Measurements from ENCODE around the gene KATNAL2. TPM values are rescaled to one million over a fixed set of nuclear protein-coding genes. Genes with fewer than 3 reads are reported as not detected.

Gene KATNAL2
- total and polyA plus RNA-seq, 2 donors = 2.2 to 6.5 TPM

DNA sequence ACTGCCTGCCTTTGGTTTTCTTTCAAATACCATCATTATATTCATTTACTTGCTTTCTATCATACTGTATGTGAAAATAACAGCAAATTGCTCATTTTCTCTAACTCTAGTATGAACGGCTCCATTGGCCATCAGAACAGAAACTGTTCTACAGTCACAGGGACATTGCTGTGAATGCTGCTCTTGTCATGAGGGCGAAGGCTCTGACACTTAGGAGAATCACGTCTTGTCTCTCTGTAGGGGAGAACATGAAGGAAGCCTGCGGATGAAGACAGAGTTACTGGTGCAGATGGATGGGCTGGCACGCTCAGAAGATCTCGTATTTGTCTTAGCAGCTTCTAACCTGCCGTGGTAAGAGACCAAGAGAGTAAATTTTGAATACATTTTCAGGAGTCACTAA is 159.7 kb downstream of the KATNAL2 start:
- H3K27ac ChIP-seq (ENCODE audit: low read depth in 1 of 2, low read length in 1 of 2) = no peak overlapping the region
- H3K27me3 ChIP-seq (ENCODE audit: control insufficient read depth in 2 of 2, insufficient read depth in 1 of 2, low read length in 1 of 2) = no peaks in the 10 kb centered on the region
- no peak overlapping the region for H3K4me3 ChIP-seq (ENCODE audit: low read length in 2 of 2)
- no peaks in the 10 kb centered on the region for H3K9me3 ChIP-seq (ENCODE audit: control insufficient read depth in 2 of 2, insufficient read depth in 1 of 2, low read length in 1 of 2)
- no peaks in the 10 kb centered on the region for H3K4me1 ChIP-seq (ENCODE audit: control insufficient read depth in 2 of 2, insufficient read depth in 2 of 2, low read length in 2 of 2)
- WGBS = 98% methylated on average over 7 of the region's 7 CpGs
- DNase-seq (ENCODE audit: low read depth in 6 of 9, low spot score in 9 of 9) = no peak
- no peaks in the 10 kb centered on the region for H3K36me3 ChIP-seq (ENCODE audit: control insufficient read depth in 2 of 2, insufficient read depth in 2 of 2, low read length in 1 of 2)

DNA sequence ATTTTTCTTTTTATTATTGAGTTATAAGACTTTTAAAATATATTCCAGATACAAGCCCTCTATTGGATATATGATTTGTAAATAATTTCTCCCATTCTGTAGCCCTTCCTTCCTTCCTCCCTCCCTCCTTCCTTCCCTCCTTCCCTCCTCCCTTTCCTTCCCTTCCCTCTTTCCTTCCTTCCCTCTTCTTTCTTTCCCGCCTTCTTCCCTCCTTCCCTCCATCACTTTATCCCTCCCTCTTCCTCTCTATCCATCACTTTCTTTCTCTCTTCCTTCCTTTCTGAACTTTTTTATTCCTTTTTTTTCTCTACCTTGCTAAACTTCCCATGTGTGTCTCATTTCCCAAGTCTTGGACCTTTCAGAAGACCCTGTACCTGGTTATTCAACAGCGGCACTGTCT is 163.5 kb downstream of the KATNAL2 start:
- 97% methylated on average over 2 of the region's 2 CpGs for WGBS
- H3K27me3 ChIP-seq (ENCODE audit: control insufficient read depth in 2 of 2, insufficient read depth in 1 of 2, low read length in 1 of 2) = no peaks in the 10 kb centered on the region
- H3K36me3 ChIP-seq (ENCODE audit: control insufficient read depth in 2 of 2, insufficient read depth in 2 of 2, low read length in 1 of 2) = no peaks in the 10 kb centered on the region
- no peaks in the 10 kb centered on the region for H3K4me1 ChIP-seq (ENCODE audit: control insufficient read depth in 2 of 2, insufficient read depth in 2 of 2, low read length in 2 of 2)
- H3K4me3 ChIP-seq (ENCODE audit: low read length in 2 of 2) = no peak overlapping the region
- H3K27ac ChIP-seq (ENCODE audit: low read depth in 1 of 2, low read length in 1 of 2) = no peak overlapping the region
- no peaks in the 10 kb centered on the region for H3K9me3 ChIP-seq (ENCODE audit: control insufficient read depth in 2 of 2, insufficient read depth in 1 of 2, low read length in 1 of 2)
- no peak for DNase-seq (ENCODE audit: low read depth in 6 of 9, low spot score in 9 of 9)

DNA sequence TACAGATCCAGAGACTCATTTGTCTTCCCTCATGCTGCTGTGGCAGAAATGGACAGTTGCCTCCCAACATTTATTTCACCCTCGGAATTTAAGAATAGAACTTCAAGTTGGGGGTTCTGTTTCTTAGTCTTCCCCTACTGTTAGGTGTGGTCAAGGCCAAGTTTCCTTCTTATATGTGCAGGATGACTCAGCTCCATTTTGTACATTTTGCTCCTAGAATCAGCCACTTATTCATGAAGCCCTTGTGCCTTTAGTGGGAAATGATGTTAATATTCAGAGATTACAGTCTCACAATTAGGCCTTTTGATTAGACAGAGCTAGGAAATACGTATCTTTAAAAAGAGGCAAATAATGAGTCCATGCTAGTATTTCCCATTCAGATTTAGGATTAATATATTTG is 164.2 kb downstream of the KATNAL2 start:
- H3K27ac ChIP-seq (ENCODE audit: low read depth in 1 of 2, low read length in 1 of 2) = no peak overlapping the region
- no peaks in the 10 kb centered on the region for H3K4me1 ChIP-seq (ENCODE audit: control insufficient read depth in 2 of 2, insufficient read depth in 2 of 2, low read length in 2 of 2)
- WGBS = 89% methylated on average over 2 of the region's 2 CpGs
- no peaks in the 10 kb centered on the region for H3K9me3 ChIP-seq (ENCODE audit: control insufficient read depth in 2 of 2, insufficient read depth in 1 of 2, low read length in 1 of 2)
- no peak overlapping the region for H3K4me3 ChIP-seq (ENCODE audit: low read length in 2 of 2)
- DNase-seq (ENCODE audit: low read depth in 6 of 9, low spot score in 9 of 9) = no peak
- no peaks in the 10 kb centered on the region for H3K27me3 ChIP-seq (ENCODE audit: control insufficient read depth in 2 of 2, insufficient read depth in 1 of 2, low read length in 1 of 2)
- no peaks in the 10 kb centered on the region for H3K36me3 ChIP-seq (ENCODE audit: control insufficient read depth in 2 of 2, insufficient read depth in 2 of 2, low read length in 1 of 2)

DNA sequence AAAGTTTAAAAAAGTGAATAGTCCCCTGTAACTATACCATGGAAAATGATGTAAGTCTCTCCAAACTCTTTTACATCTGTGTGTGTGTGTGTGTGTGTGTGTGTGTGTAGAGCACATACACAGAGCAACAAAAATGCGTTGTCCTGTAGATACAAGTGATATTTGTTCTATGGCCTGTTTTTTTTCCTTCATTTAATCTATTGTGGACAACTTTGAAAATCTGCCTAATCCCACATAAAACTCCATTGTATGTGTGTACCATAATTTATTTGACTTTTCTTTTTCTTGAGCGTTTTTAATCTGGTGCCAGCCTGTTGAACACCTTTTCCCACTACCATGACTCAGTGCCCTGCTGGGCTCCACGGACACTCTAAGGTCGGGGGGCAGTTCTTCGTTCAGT is 170.3 kb downstream of the KATNAL2 start:
- H3K4me3 ChIP-seq (ENCODE audit: low read length in 2 of 2) = no peak overlapping the region
- no peak for DNase-seq (ENCODE audit: low read depth in 6 of 9, low spot score in 9 of 9)
- no peak overlapping the region for H3K27ac ChIP-seq (ENCODE audit: low read depth in 1 of 2, low read length in 1 of 2)
- H3K36me3 ChIP-seq (ENCODE audit: control insufficient read depth in 2 of 2, insufficient read depth in 2 of 2, low read length in 1 of 2) = no peaks in the 10 kb centered on the region
- no peaks in the 10 kb centered on the region for H3K4me1 ChIP-seq (ENCODE audit: control insufficient read depth in 2 of 2, insufficient read depth in 2 of 2, low read length in 2 of 2)
- H3K27me3 ChIP-seq (ENCODE audit: control insufficient read depth in 2 of 2, insufficient read depth in 1 of 2, low read length in 1 of 2) = no peaks in the 10 kb centered on the region
- H3K9me3 ChIP-seq (ENCODE audit: control insufficient read depth in 2 of 2, insufficient read depth in 1 of 2, low read length in 1 of 2) = no peaks in the 10 kb centered on the region
- WGBS = 98% methylated on average over 5 of the region's 5 CpGs

DNA sequence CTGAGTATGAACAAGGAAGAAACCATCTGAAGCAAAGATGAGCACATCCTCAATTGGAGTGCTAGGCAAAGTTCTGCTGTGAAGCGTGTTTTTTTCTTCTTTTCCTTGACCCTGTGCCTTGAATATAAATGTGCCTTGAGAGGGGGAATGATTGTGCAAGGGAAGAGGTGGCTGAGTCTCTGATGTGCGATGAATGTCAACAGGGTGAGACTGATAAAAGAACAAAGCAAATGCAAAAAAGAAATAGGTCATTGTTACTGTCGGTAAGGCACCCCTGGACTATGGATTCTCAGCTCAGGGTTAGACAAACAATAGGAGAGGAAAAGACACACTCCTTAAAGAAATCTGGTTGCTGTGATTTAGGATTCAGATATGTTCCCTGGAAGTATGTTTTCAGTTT is 178.4 kb downstream of the KATNAL2 start:
- Histone ChIP-seq H3K27ac (ENCODE audit: low read depth in 1 of 2, low read length in 1 of 2) (no peak overlapping the region), H3K9me3 (ENCODE audit: control insufficient read depth in 2 of 2, insufficient read depth in 1 of 2, low read length in 1 of 2) (no peaks in the 10 kb centered on the region), H3K4me3 (ENCODE audit: low read length in 2 of 2) (no peak overlapping the region), H3K27me3 (ENCODE audit: control insufficient read depth in 2 of 2, insufficient read depth in 1 of 2, low read length in 1 of 2) (no peaks in the 10 kb centered on the region), H3K4me1 (ENCODE audit: control insufficient read depth in 2 of 2, insufficient read depth in 2 of 2, low read length in 2 of 2) (no peaks in the 10 kb centered on the region), H3K36me3 (ENCODE audit: control insufficient read depth in 2 of 2, insufficient read depth in 2 of 2, low read length in 1 of 2) (no peaks in the 10 kb centered on the region)
- DNase-seq (ENCODE audit: low read depth in 6 of 9, low spot score in 9 of 9) = no peak
- WGBS = 96% methylated on average over 3 of the region's 3 CpGs

DNA sequence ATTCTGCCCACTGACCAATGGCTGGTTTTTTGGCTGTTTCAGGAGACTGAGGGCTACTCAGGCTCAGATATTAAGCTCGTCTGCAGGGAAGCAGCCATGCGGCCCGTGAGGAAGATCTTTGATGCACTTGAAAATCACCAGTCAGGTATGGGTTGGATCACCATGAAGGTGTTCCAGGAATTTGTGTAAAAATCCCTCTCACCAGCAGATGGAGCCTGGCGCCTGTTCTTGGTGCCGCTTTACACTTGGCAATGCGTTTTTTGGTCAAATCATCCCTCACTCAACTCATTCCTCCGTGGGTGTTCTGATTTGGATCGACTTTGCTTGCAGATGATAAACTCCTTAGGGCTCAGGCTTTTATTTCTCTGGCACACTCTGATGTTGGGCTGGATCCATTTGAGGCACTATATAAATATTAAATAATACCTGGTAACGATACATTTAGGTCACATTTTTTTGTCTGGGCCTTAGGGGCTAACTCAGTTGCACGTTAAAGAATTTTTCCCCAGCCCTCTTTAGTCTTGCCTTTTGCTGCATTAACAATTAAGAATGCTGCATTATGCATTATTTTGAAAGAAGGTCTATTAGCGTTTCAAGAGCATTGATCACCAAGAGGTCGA is 182.9 kb downstream of the KATNAL2 start:
- Histone ChIP-seq H3K27ac (ENCODE audit: low read depth in 1 of 2, low read length in 1 of 2) (no peak overlapping the region), H3K27me3 (ENCODE audit: control insufficient read depth in 2 of 2, insufficient read depth in 1 of 2, low read length in 1 of 2) (no peaks in the 10 kb centered on the region), H3K9me3 (ENCODE audit: control insufficient read depth in 2 of 2, insufficient read depth in 1 of 2, low read length in 1 of 2) (no peaks in the 10 kb centered on the region), H3K36me3 (ENCODE audit: control insufficient read depth in 2 of 2, insufficient read depth in 2 of 2, low read length in 1 of 2) (peaks cover 2 to 4% of the 10 kb centered on the region in 2 donors), H3K4me1 (ENCODE audit: control insufficient read depth in 2 of 2, insufficient read depth in 2 of 2, low read length in 2 of 2) (no peaks in the 10 kb centered on the region), H3K4me3 (ENCODE audit: low read length in 2 of 2) (no peak overlapping the region)
- DNase-seq (ENCODE audit: low read depth in 6 of 9, low spot score in 9 of 9) = peak; percentile 6 to 66 (median 29)
- 52% methylated on average over 12 of the region's 12 CpGs for WGBS

DNA sequence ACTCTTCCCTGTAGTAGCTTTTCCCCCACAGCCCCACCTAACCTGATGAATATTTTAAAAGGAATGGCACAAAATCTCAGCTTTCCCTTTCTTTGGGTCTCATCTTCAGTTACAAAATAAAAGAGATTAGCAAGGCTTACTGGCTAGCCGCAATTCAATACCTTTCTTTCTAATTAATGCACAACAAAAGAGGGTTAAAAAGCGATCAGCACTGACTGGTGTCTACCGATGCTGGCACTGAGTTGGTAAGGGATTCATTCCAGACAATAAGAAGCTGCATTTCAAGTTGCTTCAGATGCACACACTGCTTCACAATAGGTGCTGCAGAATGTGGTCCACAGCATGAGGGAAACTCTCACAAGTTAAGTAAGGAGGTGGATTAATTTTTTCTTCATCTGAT is 191.0 kb downstream of the KATNAL2 start:
- DNase-seq (ENCODE audit: low read depth in 6 of 9, low spot score in 9 of 9) = no peak
- Histone ChIP-seq H3K4me3 (ENCODE audit: low read length in 2 of 2) (no peak overlapping the region), H3K9me3 (ENCODE audit: control insufficient read depth in 2 of 2, insufficient read depth in 1 of 2, low read length in 1 of 2) (no peaks in the 10 kb centered on the region), H3K36me3 (ENCODE audit: control insufficient read depth in 2 of 2, insufficient read depth in 2 of 2, low read length in 1 of 2) (peaks cover 21 to 34% of the 10 kb centered on the region in 2 donors), H3K27me3 (ENCODE audit: control insufficient read depth in 2 of 2, insufficient read depth in 1 of 2, low read length in 1 of 2) (no peaks in the 10 kb centered on the region), H3K27ac (ENCODE audit: low read depth in 1 of 2, low read length in 1 of 2) (no peak overlapping the region), H3K4me1 (ENCODE audit: control insufficient read depth in 2 of 2, insufficient read depth in 2 of 2, low read length in 2 of 2) (no peaks in the 10 kb centered on the region)
- WGBS = 95% methylated on average over 3 of the region's 3 CpGs

DNA sequence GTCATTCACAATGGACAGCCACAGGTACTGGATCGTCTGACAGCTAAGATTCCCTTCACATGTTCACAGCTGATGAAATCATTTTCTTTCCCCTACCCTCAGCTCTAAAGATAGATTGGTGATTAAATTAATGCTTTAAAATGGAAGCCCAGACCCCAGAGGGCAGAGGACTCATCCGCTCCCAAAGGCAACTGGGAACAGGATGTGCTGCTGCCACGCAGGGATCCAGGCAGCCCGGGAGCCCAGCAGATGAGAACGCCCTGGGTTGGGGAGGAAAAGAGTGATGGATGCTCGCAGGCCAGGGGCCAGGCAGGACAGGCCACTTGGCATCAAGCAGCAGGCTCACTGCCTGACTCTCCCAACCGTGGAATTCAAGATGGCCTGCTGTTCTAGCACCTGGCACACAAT is 191.6 kb downstream of the KATNAL2 start:
- no peak overlapping the region for H3K27ac ChIP-seq (ENCODE audit: low read depth in 1 of 2, low read length in 1 of 2)
- DNase-seq (ENCODE audit: low read depth in 6 of 9, low spot score in 9 of 9) = no peak
- peaks cover 21 to 38% of the 10 kb centered on the region in 2 donors for H3K36me3 ChIP-seq (ENCODE audit: control insufficient read depth in 2 of 2, insufficient read depth in 2 of 2, low read length in 1 of 2)
- H3K27me3 ChIP-seq (ENCODE audit: control insufficient read depth in 2 of 2, insufficient read depth in 1 of 2, low read length in 1 of 2) = no peaks in the 10 kb centered on the region
- no peaks in the 10 kb centered on the region for H3K4me1 ChIP-seq (ENCODE audit: control insufficient read depth in 2 of 2, insufficient read depth in 2 of 2, low read length in 2 of 2)
- H3K4me3 ChIP-seq (ENCODE audit: low read length in 2 of 2) = no peak overlapping the region
- H3K9me3 ChIP-seq (ENCODE audit: control insufficient read depth in 2 of 2, insufficient read depth in 1 of 2, low read length in 1 of 2) = no peaks in the 10 kb centered on the region
- WGBS = 98% methylated on average over 7 of the region's 7 CpGs

DNA sequence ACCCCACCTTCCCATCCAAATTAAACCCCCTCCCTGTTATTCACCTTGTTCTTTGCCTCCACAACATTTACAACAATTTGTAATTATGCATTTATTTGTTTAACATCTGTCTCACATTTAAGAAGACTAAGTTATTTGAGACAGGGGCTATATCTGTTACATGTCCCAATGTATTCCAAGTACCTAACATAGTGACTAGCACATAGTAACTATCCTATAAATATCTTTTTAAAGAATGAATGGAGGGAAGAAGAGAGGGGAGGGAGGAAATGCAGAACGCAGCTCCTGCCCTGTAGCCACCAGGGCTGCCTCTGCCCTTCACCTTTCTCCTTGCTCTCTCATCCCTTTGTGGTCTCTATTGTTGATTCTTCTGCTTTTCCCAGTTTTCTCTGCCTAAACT is 192.3 kb downstream of the KATNAL2 start:
- H3K27me3 ChIP-seq (ENCODE audit: control insufficient read depth in 2 of 2, insufficient read depth in 1 of 2, low read length in 1 of 2) = no peaks in the 10 kb centered on the region
- peaks cover 21 to 42% of the 10 kb centered on the region in 2 donors for H3K36me3 ChIP-seq (ENCODE audit: control insufficient read depth in 2 of 2, insufficient read depth in 2 of 2, low read length in 1 of 2)
- WGBS = 95% methylated on average over 1 of the region's 1 CpG
- no peak for DNase-seq (ENCODE audit: low read depth in 6 of 9, low spot score in 9 of 9)
- H3K9me3 ChIP-seq (ENCODE audit: control insufficient read depth in 2 of 2, insufficient read depth in 1 of 2, low read length in 1 of 2) = no peaks in the 10 kb centered on the region
- H3K27ac ChIP-seq (ENCODE audit: low read depth in 1 of 2, low read length in 1 of 2) = no peak overlapping the region
- no peaks in the 10 kb centered on the region for H3K4me1 ChIP-seq (ENCODE audit: control insufficient read depth in 2 of 2, insufficient read depth in 2 of 2, low read length in 2 of 2)
- no peak overlapping the region for H3K4me3 ChIP-seq (ENCODE audit: low read length in 2 of 2)

Data from thymus (tissue), 11 donors.